DMS 273 (cell line): ENCODE results near the gene CPLX3.

ENCODE experiments used
- DNase-seq: peaks from one replicate; lab custom pipeline; 2025; ENCODE audit not compliant: unreplicated experiment; lab: John Stamatoyannopoulos, UW

Gene CPLX3

GRCh38 chr15:74869726-74870407, 43.4 kb downstream of the CPLX3 start:
- DNase-seq = no peak

- DNase-seq = no peak
Observed at GRCh38 chr15:74870436-74871215, 44.2 kb downstream of the CPLX3 start.

- DNase-seq = no peak
Observed at GRCh38 chr15:74872702-74873035, 46.2 kb downstream of the CPLX3 start.

- peak; percentile 95 for DNase-seq
Observed at GRCh38 chr15:74873036-74873755, 46.8 kb downstream of the CPLX3 start, which contains the start of gene SCAMP2. Gene SCAMP2, minus strand, starts transcription at chr15:74873365. Its CDS starts 110 bp downstream, at chr15:74873255.

GRCh38 chr15:74873756-74874424, 47.5 kb downstream of the CPLX3 start:
- DNase-seq = peak; percentile 55

- DNase-seq = no peak
Observed at GRCh38 chr15:74878273-74878672, 51.8 kb downstream of the CPLX3 start.
